ENCODE data around the gene DET1. TPM values are rescaled to one million over a fixed set of nuclear protein-coding genes. Genes with fewer than 3 reads are reported as not detected.

DET1 gene
- total RNA-seq (10 to 100 TPM in 6 of 7 donors, 1 to 10 TPM in 1; 10.0 to 22.8 (median 17.6) TPM), polyA plus RNA-seq (10 to 100 TPM; 11.4 to 14.0 TPM)
- long read RNA-seq, donor 1, transcript DET1-207 (6 exons, 2,315 nt), result minor isoform, 7 of 44 reads
- long read RNA-seq, donor 1, transcript DET1-201 (5 exons, 2,267 nt), result major isoform, 22 of 44 reads
- long read RNA-seq, donor 1, partial matches to known transcripts, result 6 of 44 reads
- long read RNA-seq, donor 1, other reads (novel, unspliced or antisense), result 7 of 44 reads
- long read RNA-seq, donor 2, partial matches to known transcripts, result 0 of 6 reads
- long read RNA-seq, donor 2, other reads (novel, unspliced or antisense), result 0 of 6 reads
- long read RNA-seq, donor 3, transcript DET1-201 (5 exons, 2,267 nt), result major isoform, 8 of 21 reads
- long read RNA-seq, donor 3, partial matches to known transcripts, result 0 of 21 reads
- long read RNA-seq, donor 3, other reads (novel, unspliced or antisense), result 10 of 21 reads

- DNase-seq, result peak; percentile 89 to 93 (median 90)
- H3K27me3 ChIP-seq, result no peaks in the 10 kb centered on the region
- H3K9me3 ChIP-seq, result no peaks in the 10 kb centered on the region
- no peak for TF ChIP-seq EP300 (IDR thresholded peaks at IDR 0.05)
- TF ChIP-seq POLR2A (IDR thresholded peaks at IDR 0.05), result no peak
- TF ChIP-seq CTCF (IDR thresholded peaks at IDR 0.05), result peak; percentile 67 to 75 (median 67)
- no peaks in the 10 kb centered on the region for H3K36me3 ChIP-seq
- 2 to 4% (median 3%) methylated on average over 32 to 33 of the region's 33 CpGs for WGBS, 3 donors
- H3K4me1 ChIP-seq (ENCODE audit: insufficient read depth), result peaks cover 14% of the 10 kb centered on the region
- intact Hi-C loops (cut with DNase I), result no loop called here
- peak within 1 kb of the TSS; percentile 35 to 78 for H3K27ac ChIP-seq
- H3K4me3 ChIP-seq, result peak within 1 kb of the TSS; percentile 91
These were observed at the start of gene DET1 for GRCh38 chr15:88546248-88547129. DET1 (minus strand) TSS chr15:88546681; CDS start chr15:88531705, 14,976 bp downstream.

- H3K9me3 ChIP-seq, result no peaks in the 10 kb centered on the region
- no peak overlapping the region for H3K4me3 ChIP-seq
- TF ChIP-seq EP300 (IDR thresholded peaks at IDR 0.05) (no peak), POLR2A (IDR thresholded peaks at IDR 0.05) (no peak), CTCF (IDR thresholded peaks at IDR 0.05) (no peak)
- no peaks in the 10 kb centered on the region for H3K36me3 ChIP-seq
- intact Hi-C loops (cut with DNase I), result no loop called here
- DNase-seq, result no peak
- H3K4me1 ChIP-seq (ENCODE audit: insufficient read depth), result no peaks in the 10 kb centered on the region
- H3K27ac ChIP-seq, result no peak overlapping the region
- no peaks in the 10 kb centered on the region for H3K27me3 ChIP-seq
These were observed 44.9 kb upstream of the DET1 start for GRCh38 chr15:88591384-88591783.

- no peaks in the 10 kb centered on the region for H3K4me1 ChIP-seq (ENCODE audit: insufficient read depth)
- TF ChIP-seq POLR2A (IDR thresholded peaks at IDR 0.05) (no peak), EP300 (IDR thresholded peaks at IDR 0.05) (no peak), CTCF (IDR thresholded peaks at IDR 0.05) (no peak)
- no peak overlapping the region for H3K27ac ChIP-seq
- intact Hi-C loops (cut with DNase I), result no loop called here
- H3K27me3 ChIP-seq, result no peaks in the 10 kb centered on the region
- H3K9me3 ChIP-seq, result no peaks in the 10 kb centered on the region
- no peak overlapping the region for H3K4me3 ChIP-seq
- no peak for DNase-seq
- no peaks in the 10 kb centered on the region for H3K36me3 ChIP-seq
- 81 to 85% (median 82%) methylated on average over 6 of the region's 6 CpGs for WGBS, 3 donors
These were observed 44.3 kb upstream of the DET1 start for GRCh38 chr15:88590759-88591158.

GRCh38 chr15:88586401-88587162 lies 40.1 kb upstream of the DET1 start:
- Histone ChIP-seq H3K27me3 (no peaks in the 10 kb centered on the region), H3K27ac (no peak overlapping the region), H3K36me3 (no peaks in the 10 kb centered on the region), H3K4me1 (ENCODE audit: insufficient read depth) (no peaks in the 10 kb centered on the region), H3K4me3 (no peak overlapping the region), H3K9me3 (no peaks in the 10 kb centered on the region)
- intact Hi-C loops (cut with DNase I), result loop anchor here in 1 of 4 donors (10.0 kb wide), 1 partner anchor 1558 kb away; no protein-coding TSS in a partner anchor
- no peak for DNase-seq
- 25 to 36% (median 35%) methylated on average over 4 of the region's 4 CpGs for WGBS, 3 donors
- no peak for TF ChIP-seq CTCF (IDR thresholded peaks at IDR 0.05)
- no peak for TF ChIP-seq EP300 (IDR thresholded peaks at IDR 0.05)
- no peak for TF ChIP-seq POLR2A (IDR thresholded peaks at IDR 0.05)

Measured in ovary (tissue), 10 donors.